GM12873 (cell line): Measurements from ENCODE around the gene CDH13.

Experiments used
- CTCF ChIP-seq: IDR thresholded peaks from 2 replicates; pipeline ENCODE4 v1.5.1; 2012; ENCODE audit warnings: low read depth, mild to moderate bottlenecking, moderate library complexity, low read length, control low read depth; ENCODE audit not compliant: insufficient read depth; ENCODE audit errors: missing control alignments

CDH13 gene

GRCh38 chr16:82643136-82643535 is 16.4 kb downstream of the CDH13 start:
- TF ChIP-seq CTCF, result no peak

GRCh38 chr16:82643936-82644630 is 17.3 kb downstream of the CDH13 start:
- TF ChIP-seq CTCF, result no peak

GRCh38 chr16:82646504-82646903 is 19.7 kb downstream of the CDH13 start:
- TF ChIP-seq CTCF, result no peak

- no peak for TF ChIP-seq CTCF
Observed at GRCh38 chr16:82649766-82650165, 23.0 kb downstream of the CDH13 start.

GRCh38 chr16:82650804-82651203 is 24.0 kb downstream of the CDH13 start:
- no peak for TF ChIP-seq CTCF

GRCh38 chr16:82651921-82652601 is 25.3 kb downstream of the CDH13 start:
- TF ChIP-seq CTCF, result no peak

GRCh38 chr16:82652826-82653225 is 26.1 kb downstream of the CDH13 start:
- TF ChIP-seq CTCF, result no peak
